HEK293T (cell line): ENCODE data around the gene SVIL.

Experiments used
- ARNT ChIP-seq: fragments of 450-650 bp; IDR thresholded peaks from 2 replicates; pipeline ENCODE4 v1.6.1; 2017; ENCODE audit warnings: mild to moderate bottlenecking
- FOXK2 ChIP-seq: fragments of 450-650 bp; IDR thresholded peaks from 2 replicates; pipeline ENCODE4 v1.6.1; 2016; ENCODE audit warnings: mild to moderate bottlenecking

GRCh38 chr10:29596356-29596755 lies 38.4 kb downstream of the SVIL start:
- no peak for TF ChIP-seq FOXK2
- no peak for TF ChIP-seq ARNT
